Fibroblast of the aortic adventitia (primary cell): ENCODE results near the gene PSMD10. TPM values are rescaled to one million over a fixed set of nuclear protein-coding genes. Genes with fewer than 3 reads are reported as not detected.

Source experiments
- DNase-seq: peaks from one replicate; pipeline ENCODE4 v3.0.0-alpha.2; 2010; ENCODE audit warnings: low read depth
- H3K4me3 ChIP-seq: 2 replicates; pipeline ENCODE4 v1.5.1; 2011; ENCODE audit warnings: low read depth, mild to moderate bottlenecking, control low read depth, low read length, moderate library complexity
- total RNA-seq: library from RNA; depleted of rRNA; stranded (reverse); fragments of >200 nt; gene quantifications from 2 replicates; pipeline ENCODE4 v1.2.3, GENCODE V29; 2012; ENCODE audit warnings: low replicate concordance
- TF ChIP-seq, protein P1 (sequence below): IDR thresholded peaks from 2 replicates; pipeline ENCODE4 v1.5.1; 2011; ENCODE audit warnings: mild to moderate bottlenecking, low read length, control low read depth, inconsistent platforms; ENCODE audit not compliant: insufficient read depth

PSMD10 gene
- total RNA-seq, 1 donor: 80.8 TPM

DNA sequence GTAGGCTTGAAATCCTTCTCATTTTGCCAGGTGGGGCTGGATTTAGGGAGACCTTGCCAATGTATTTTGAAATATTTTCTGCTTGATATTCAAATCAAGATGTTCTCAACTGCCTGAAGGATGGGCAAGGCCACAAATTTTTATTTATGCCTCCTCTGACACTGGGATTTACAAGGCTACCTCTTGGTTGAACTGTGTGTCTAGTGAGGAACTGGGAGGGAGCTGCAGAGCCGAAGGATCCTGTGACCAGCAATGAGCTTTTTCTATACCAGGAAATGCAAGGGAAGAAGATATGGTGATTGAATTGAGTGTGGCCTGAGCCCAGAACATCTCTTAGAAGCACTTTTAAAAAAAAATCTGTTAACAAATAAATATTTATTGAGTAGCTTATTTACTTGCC lies 31.5 kb downstream of the PSMD10 start:
- no peak overlapping the region for H3K4me3 ChIP-seq
- TF ChIP-seq, protein P1, sequence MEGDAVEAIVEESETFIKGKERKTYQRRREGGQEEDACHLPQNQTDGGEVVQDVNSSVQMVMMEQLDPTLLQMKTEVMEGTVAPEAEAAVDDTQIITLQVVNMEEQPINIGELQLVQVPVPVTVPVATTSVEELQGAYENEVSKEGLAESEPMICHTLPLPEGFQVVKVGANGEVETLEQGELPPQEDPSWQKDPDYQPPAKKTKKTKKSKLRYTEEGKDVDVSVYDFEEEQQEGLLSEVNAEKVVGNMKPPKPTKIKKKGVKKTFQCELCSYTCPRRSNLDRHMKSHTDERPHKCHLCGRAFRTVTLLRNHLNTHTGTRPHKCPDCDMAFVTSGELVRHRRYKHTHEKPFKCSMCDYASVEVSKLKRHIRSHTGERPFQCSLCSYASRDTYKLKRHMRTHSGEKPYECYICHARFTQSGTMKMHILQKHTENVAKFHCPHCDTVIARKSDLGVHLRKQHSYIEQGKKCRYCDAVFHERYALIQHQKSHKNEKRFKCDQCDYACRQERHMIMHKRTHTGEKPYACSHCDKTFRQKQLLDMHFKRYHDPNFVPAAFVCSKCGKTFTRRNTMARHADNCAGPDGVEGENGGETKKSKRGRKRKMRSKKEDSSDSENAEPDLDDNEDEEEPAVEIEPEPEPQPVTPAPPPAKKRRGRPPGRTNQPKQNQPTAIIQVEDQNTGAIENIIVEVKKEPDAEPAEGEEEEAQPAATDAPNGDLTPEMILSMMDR: no peak
- no peak for DNase-seq

DNA sequence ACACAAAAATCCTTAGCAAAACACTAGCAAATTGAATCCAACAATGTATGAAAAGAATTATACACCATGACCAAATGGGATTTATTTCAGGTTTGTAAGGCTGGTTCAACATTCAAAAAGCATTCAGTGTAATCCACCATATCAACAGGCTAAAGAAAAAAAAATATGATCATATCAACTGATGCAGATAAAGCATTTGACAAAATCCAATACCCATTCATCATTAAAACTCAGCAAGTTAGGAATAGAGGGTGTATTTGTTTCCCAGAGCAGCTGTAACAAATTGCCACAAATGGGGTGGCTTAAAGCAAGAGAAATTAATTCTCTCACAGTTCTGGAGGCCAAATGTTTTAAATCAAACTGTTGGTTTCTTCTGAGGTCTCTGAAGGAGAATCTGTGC lies 35.8 kb downstream of the PSMD10 start:
- H3K4me3 ChIP-seq: no peak overlapping the region
- TF ChIP-seq, protein P1: no peak
- DNase-seq: no peak

DNA sequence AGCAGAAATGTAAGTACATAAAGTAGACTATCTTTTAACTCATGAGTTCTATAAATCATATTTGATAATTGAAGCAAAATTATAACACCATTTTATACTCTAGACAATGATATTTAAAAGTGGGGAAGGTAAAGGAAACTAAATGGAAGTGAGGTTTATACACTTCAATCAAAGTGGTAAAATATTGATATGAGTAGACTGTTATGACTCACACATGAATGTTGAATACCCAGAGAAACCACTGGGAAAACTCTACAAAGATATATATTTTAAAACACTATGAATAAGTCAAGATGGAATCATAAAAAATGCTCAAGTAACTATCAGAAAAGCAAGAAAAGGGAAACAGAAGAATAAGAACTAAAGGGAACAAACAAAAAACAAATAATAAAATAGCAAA lies 38.1 kb downstream of the PSMD10 start:
- TF ChIP-seq, protein P1: no peak
- no peak for DNase-seq
- no peak overlapping the region for H3K4me3 ChIP-seq

DNA sequence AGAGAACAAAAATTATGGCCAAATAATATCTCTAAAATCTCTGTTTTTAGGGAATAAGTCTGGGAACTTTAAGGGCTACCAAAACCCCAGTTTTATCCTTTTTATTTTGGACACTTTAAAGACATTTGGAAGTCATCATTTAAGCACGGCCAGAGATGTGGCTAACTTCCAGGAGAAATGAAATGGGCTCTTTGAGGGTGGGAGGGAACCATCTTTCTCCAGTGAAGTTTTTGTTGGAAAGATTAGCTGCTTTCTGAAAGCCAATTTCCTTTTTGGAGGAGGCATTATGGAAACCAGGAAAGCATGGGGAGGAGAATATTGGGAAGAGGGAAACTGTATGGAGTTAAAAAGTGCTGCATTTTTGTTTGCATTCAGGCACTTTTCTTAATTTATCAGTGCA lies 41.7 kb downstream of the PSMD10 start:
- H3K4me3 ChIP-seq: no peak overlapping the region
- TF ChIP-seq, protein P1: no peak
- DNase-seq: peak; percentile 41

DNA sequence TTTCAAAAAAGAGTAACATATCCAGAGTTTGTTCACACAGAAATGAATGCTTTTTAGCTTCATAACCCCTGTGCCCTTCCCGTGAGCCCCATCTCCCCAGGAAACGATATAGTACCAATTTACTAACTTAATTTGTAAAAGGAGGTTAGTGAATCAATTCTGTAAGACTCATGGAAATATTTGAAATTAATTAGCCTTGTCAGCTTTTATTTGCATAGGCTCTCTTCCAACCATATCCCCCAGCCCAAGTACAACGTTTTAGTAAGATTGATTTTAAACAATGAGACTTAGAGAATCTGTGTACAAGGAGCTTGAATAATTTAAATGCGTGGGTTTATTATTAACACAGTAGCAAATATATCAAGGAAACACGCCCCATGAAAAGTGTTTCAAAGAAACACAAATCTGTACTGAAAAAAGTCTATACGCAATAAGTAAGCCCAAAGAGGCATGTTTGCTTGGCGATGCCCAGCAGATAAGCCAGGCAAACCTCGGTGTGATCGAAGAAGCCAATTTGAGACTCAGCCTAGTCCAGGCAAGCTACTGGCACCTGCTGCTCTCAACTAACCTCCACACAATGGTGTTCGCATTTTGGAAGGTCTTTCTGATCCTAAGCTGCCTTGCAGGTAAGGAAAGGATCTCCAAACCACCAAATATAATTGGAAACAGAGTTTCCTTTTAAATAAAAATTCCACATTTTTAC lies 46.6 kb downstream of the PSMD10 start, which contains the start of gene VSIG1:
TSS of gene VSIG1 (plus strand) at position 512 of the 703 bp plus-strand sequence. CDS start at position 578, 66 bp downstream.
- DNase-seq: no peak
- H3K4me3 ChIP-seq: no peak within 1 kb of the TSS
- TF ChIP-seq, protein P1: no peak

DNA sequence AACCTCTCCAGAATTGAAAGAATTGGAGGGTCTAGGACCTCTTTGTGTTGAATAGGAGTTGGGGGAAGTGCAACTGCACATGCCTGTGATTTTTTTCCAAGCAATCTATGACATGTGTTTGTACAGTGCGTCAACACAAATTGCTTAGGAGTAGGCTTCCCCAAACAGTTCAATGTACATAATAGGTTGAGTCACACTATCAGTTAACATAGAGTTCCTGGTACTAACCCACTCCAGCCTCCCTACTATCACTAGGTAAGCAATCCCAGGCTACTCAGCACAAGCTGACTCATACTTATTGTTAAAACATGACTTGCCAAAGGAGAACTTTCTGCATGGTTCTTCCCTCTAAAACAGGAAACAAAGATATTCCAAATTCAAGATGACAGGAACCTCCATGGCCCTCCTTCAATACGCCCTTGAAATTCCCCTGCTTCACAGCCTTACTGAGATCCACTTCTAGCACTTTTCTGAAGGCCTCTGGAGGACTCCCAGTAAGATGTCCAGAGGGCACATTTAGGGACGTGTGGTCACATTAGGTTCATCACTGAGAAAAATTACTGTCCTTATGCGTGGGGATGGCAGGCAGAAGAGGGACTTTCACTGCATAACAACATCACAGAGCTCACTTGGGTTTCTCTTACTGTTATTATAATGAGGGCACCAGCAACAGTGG lies 54.9 kb downstream of the PSMD10 start:
- TF ChIP-seq, protein P1: no peak
- peak; percentile 85 for DNase-seq
- no peak overlapping the region for H3K4me3 ChIP-seq
